ENCODE results near the gene PTBP3.

Gene PTBP3

GRCh38 chr9:112379177-112380101 lies 46.0 kb upstream of the PTBP3 start (continued):
- TF ChIP-seq ZNF449 (tag by site-specific recombination; IDR thresholded peaks at IDR 0.05) (no peak), SETDB1 (IDR thresholded peaks at IDR 0.05; ENCODE audit: insufficient read length, low read length) (no peak), REST (tag by site-specific recombination; IDR thresholded peaks at IDR 0.05) (no peak), KLF8 (tag by site-specific recombination; IDR thresholded peaks at IDR 0.05) (no peak), ZNF16 (tag by site-specific recombination; IDR thresholded peaks at IDR 0.05; ENCODE audit: low read depth) (no peak), ZNF423 (tag by site-specific recombination; IDR thresholded peaks at IDR 0.05) (no peak), ZEB2 (tag by site-specific recombination; IDR thresholded peaks at IDR 0.05) (no peak; the same call in none of the 2 replicates), ZNF214 (tag by site-specific recombination; IDR thresholded peaks at IDR 0.05; ENCODE audit: borderline replicate concordance) (no peak), YY1 (tag by site-specific recombination; IDR thresholded peaks at IDR 0.05) (no peak), ZNF521 (tag by site-specific recombination; IDR thresholded peaks at IDR 0.05) (no peak), ZNF324 (tag by site-specific recombination; IDR thresholded peaks at IDR 0.05) (no peak), ZNF571 (tag by site-specific recombination; IDR thresholded peaks at IDR 0.05) (no peak), GFI1B (tag by site-specific recombination; IDR thresholded peaks at IDR 0.05) (no peak), ZNF19 (tag by site-specific recombination; IDR thresholded peaks at IDR 0.05; ENCODE audit: low read depth) (no peak), ZBTB44 (tag by site-specific recombination; IDR thresholded peaks at IDR 0.05) (no peak), ZNF175 (tag by site-specific recombination; IDR thresholded peaks at IDR 0.05) (no peak), ZNF677 (tag by site-specific recombination; IDR thresholded peaks at IDR 0.05) (no peak), ZNF121 (tag by site-specific recombination; IDR thresholded peaks at IDR 0.05) (no peak), ZNF335 (tag by site-specific recombination; conservative IDR thresholded peaks at IDR 0.05) (peak; percentile 73; the same call in 1 of the 2 replicates)
- TF ChIP-seq, protein P1, sequence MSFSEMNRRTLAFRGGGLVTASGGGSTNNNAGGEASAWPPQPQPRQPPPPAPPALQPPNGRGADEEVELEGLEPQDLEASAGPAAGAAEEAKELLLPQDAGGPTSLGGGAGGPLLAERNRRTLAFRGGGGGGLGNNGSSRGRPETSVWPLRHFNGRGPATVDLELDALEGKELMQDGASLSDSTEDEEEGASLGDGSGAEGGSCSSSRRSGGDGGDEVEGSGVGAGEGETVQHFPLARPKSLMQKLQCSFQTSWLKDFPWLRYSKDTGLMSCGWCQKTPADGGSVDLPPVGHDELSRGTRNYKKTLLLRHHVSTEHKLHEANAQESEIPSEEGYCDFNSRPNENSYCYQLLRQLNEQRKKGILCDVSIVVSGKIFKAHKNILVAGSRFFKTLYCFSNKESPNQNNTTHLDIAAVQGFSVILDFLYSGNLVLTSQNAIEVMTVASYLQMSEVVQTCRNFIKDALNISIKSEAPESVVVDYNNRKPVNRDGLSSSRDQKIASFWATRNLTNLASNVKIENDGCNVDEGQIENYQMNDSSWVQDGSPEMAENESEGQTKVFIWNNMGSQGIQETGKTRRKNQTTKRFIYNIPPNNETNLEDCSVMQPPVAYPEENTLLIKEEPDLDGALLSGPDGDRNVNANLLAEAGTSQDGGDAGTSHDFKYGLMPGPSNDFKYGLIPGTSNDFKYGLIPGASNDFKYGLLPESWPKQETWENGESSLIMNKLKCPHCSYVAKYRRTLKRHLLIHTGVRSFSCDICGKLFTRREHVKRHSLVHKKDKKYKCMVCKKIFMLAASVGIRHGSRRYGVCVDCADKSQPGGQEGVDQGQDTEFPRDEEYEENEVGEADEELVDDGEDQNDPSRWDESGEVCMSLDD (tag by site-specific recombination; IDR thresholded peaks at IDR 0.05), result peak; percentile 61; the same call in 1 of the 2 replicates
- TF ChIP-seq, protein P2, sequence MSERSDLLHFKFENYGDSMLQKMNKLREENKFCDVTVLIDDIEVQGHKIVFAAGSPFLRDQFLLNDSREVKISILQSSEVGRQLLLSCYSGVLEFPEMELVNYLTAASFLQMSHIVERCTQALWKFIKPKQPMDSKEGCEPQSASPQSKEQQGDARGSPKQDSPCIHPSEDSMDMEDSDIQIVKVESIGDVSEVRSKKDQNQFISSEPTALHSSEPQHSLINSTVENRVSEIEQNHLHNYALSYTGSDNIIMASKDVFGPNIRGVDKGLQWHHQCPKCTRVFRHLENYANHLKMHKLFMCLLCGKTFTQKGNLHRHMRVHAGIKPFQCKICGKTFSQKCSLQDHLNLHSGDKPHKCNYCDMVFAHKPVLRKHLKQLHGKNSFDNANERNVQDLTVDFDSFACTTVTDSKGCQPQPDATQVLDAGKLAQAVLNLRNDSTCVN (tag by site-specific recombination; optimal IDR thresholded peaks at IDR 0.05), result no peak
- TF ChIP-seq, protein P3, sequence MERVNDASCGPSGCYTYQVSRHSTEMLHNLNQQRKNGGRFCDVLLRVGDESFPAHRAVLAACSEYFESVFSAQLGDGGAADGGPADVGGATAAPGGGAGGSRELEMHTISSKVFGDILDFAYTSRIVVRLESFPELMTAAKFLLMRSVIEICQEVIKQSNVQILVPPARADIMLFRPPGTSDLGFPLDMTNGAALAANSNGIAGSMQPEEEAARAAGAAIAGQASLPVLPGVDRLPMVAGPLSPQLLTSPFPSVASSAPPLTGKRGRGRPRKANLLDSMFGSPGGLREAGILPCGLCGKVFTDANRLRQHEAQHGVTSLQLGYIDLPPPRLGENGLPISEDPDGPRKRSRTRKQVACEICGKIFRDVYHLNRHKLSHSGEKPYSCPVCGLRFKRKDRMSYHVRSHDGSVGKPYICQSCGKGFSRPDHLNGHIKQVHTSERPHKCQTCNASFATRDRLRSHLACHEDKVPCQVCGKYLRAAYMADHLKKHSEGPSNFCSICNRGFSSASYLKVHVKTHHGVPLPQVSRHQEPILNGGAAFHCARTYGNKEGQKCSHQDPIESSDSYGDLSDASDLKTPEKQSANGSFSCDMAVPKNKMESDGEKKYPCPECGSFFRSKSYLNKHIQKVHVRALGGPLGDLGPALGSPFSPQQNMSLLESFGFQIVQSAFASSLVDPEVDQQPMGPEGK (tag by site-specific recombination; IDR thresholded peaks at IDR 0.05), result peak; percentile 80
- TF ChIP-seq, protein P4, sequence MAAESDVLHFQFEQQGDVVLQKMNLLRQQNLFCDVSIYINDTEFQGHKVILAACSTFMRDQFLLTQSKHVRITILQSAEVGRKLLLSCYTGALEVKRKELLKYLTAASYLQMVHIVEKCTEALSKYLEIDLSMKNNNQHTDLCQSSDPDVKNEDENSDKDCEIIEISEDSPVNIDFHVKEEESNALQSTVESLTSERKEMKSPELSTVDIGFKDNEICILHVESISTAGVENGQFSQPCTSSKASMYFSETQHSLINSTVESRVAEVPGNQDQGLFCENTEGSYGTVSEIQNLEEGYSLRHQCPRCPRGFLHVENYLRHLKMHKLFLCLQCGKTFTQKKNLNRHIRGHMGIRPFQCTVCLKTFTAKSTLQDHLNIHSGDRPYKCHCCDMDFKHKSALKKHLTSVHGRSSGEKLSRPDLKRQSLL (tag by site-specific recombination; IDR thresholded peaks at IDR 0.05), result peak; percentile 94
